K562 (cell line): ENCODE data around the gene AP1G1. TPM values are rescaled to one million over a fixed set of nuclear protein-coding genes. Genes with fewer than 3 reads are reported as not detected.

ENCODE experiments used
- BACH1 ChIP-seq: fragments of 200-800 bp; sonication (Bioruptor generic); IDR thresholded peaks from 2 replicates; pipeline ENCODE4 v1.6.1; 2016; ENCODE audit warnings: missing genetic modification characterization, missing compliant biosample characterization
- BCL6 ChIP-seq: fragments of 250-450 bp; sonication (Bioruptor Pico); IDR thresholded peaks from 2 replicates; pipeline ENCODE4 v1.4.0; 2020
- BRD4 ChIP-seq: fragments of 200-600 bp; sonication (generic); IDR thresholded peaks from 2 replicates; pipeline ENCODE4 v1.6.1; 2017; ENCODE audit warnings: inconsistent platforms
- BRF2 ChIP-seq: IDR thresholded peaks from 3 replicates; pipeline ENCODE4 v1.6.1; 2011; ENCODE audit warnings: borderline replicate concordance, mild to moderate bottlenecking; ENCODE audit not compliant: insufficient read length, insufficient read depth
- CBFB ChIP-seq: sonication (generic); formaldehyde crosslinking; IDR thresholded peaks from 2 replicates; pipeline ENCODE4 v1.4.0; 2020; ENCODE audit warnings: mild to moderate bottlenecking, missing genetic modification reagents
- CCNT2 ChIP-seq: IDR thresholded peaks from 2 replicates; pipeline ENCODE4 v1.6.1; 2011; ENCODE audit warnings: borderline replicate concordance, low read depth, mild to moderate bottlenecking, moderate library complexity, mixed read lengths, low read length; ENCODE audit not compliant: insufficient read length; ENCODE audit errors: extremely low read depth
- COPS2 ChIP-seq: fragments of 450-650 bp; conservative IDR thresholded peaks from 2 replicates; pipeline ENCODE4 v1.6.1; 2016; ENCODE audit warnings: mild to moderate bottlenecking, moderate library complexity
- CREB3L1 ChIP-seq: fragments of 450-650 bp; IDR thresholded peaks from 2 replicates; pipeline ENCODE4 v1.6.1; 2014; ENCODE audit warnings: low read depth, mild to moderate bottlenecking, moderate library complexity, borderline replicate concordance
- ELF4 ChIP-seq: fragments of 450-650 bp; formaldehyde crosslinking; IDR thresholded peaks from 2 replicates; pipeline ENCODE4 v1.4.0; 2022; ENCODE audit warnings: missing genetic modification characterization
- HES1 ChIP-seq: fragments of 450-650 bp; IDR thresholded peaks from 2 replicates; pipeline ENCODE4 v1.6.1; 2016; ENCODE audit warnings: low read depth, mild to moderate bottlenecking, moderate library complexity
- KAT8 ChIP-seq: fragments of 450-650 bp; IDR thresholded peaks from 2 replicates; pipeline ENCODE4 v1.6.1; 2016; ENCODE audit warnings: low read depth, mild to moderate bottlenecking
- MECOM ChIP-seq: fragments of 250-450 bp; sonication (Bioruptor Pico); IDR thresholded peaks from 2 replicates; pipeline ENCODE4 v1.8.0; 2022; ENCODE audit warnings: inconsistent platforms
- POLR2B ChIP-seq: fragments of 450-650 bp; IDR thresholded peaks from 2 replicates; pipeline ENCODE4 v1.6.1; 2018; ENCODE audit warnings: low read depth; ENCODE audit not compliant: partially characterized antibody
- PRMT5 ChIP-seq: sonication (generic); formaldehyde crosslinking; IDR thresholded peaks from 2 replicates; pipeline ENCODE4 v1.5.0; 2020; ENCODE audit warnings: missing genetic modification reagents
- SMC3 ChIP-seq: conservative IDR thresholded peaks from 2 replicates; pipeline ENCODE4 v1.6.1; 2011; ENCODE audit warnings: low read depth, low read length, improper control_type of control experiment; ENCODE audit not compliant: insufficient read depth
- SOX6 ChIP-seq: fragments of 450-650 bp; IDR thresholded peaks from 2 replicates; pipeline ENCODE4 v1.6.1; 2014; ENCODE audit warnings: mild to moderate bottlenecking
- SP1 ChIP-seq: sonication (generic); formaldehyde crosslinking; IDR thresholded peaks from 2 replicates; pipeline ENCODE4 v1.8.1; 2022; ENCODE audit warnings: mild to moderate bottlenecking, missing genetic modification reagents
- TCF3 ChIP-seq: sonication (generic); formaldehyde crosslinking; IDR thresholded peaks from 2 replicates; pipeline ENCODE4 v1.4.0; 2020; ENCODE audit warnings: mild to moderate bottlenecking, missing genetic modification reagents
- ZBTB34 ChIP-seq: fragments of 250-450 bp; sonication (Bioruptor Pico); IDR thresholded peaks from 2 replicates; pipeline ENCODE4 v1.8.0; 2021; ENCODE audit warnings: mild to moderate bottlenecking, moderate library complexity
- ZNF121 ChIP-seq: sonication (generic); formaldehyde crosslinking; conservative IDR thresholded peaks from 2 replicates; pipeline ENCODE4 v1.8.0; 2022; ENCODE audit warnings: missing genetic modification reagents
- ZNF274 ChIP-seq: IDR thresholded peaks from 2 replicates; pipeline ENCODE4 v1.6.1; 2011; ENCODE audit warnings: low read depth, mild to moderate bottlenecking, low read length, moderate library complexity, borderline replicate concordance
- ZNF561 ChIP-seq: fragments of 450-650 bp; formaldehyde crosslinking; conservative IDR thresholded peaks from 2 replicates; pipeline ENCODE4 v1.4.0; 2020; ENCODE audit warnings: mild to moderate bottlenecking, moderate library complexity
- ZNF740 ChIP-seq, 3 experiments: fragments of 200-800 bp in 1 of 3; sonication (Bioruptor generic) in 1 of 3; sonication (generic) in 1 of 3; formaldehyde crosslinking in 1 of 3; IDR thresholded peaks; 2 replicates each; pipeline versions ENCODE4 v1.6.1 to v1.8.0; 2016 to 2022; ENCODE audit warnings: mild to moderate bottlenecking in 2 of 3, missing compliant biosample characterization in 2 of 3, missing genetic modification characterization in 2 of 3, missing genetic modification reagents in 1 of 3
- polyA plus RNA-seq, 8 experiments: library from polyadenylated mRNA; depleted of rRNA in 4 of 8; stranded (reverse) in 5 of 8; unstranded in 3 of 8; fragments of >200 nt; fragmentation: Nextera tagmentation in 2 of 8; fragmentation: Illumina TruSeq in 1 of 8; extraction: Ambion mirVana in 2 of 8; extraction: Trizol in 1 of 8; gene quantifications; 2 replicates each; pipeline versions ENCODE4 v1.2.1 to v1.2.3, GENCODE V29; 2011 to 2014; ENCODE audit warnings: inconsistent platforms in 1 of 8, missing spikeins in 1 of 8
- total RNA-seq, 7 experiments: library from RNA; depleted of rRNA in 6 of 7; stranded (reverse); fragments of >200 nt in 6 of 7; fragmentation: Illumina TruSeq in 2 of 7; extraction: Trizol in 2 of 7; gene quantifications; 2 replicates each; pipeline versions ENCODE4 v1.2.1 to v1.2.3, GENCODE V29; 2011 to 2021; ENCODE audit warnings: low replicate concordance in 1 of 7

The AP1G1 gene
- total and polyA plus RNA-seq, 9 of the 15 experiments (the other 6 are each of a cell fraction or from before 2014, with no cell fraction given) = 7.0 to 59.2 (median 42.0) TPM

- TF ChIP-seq COPS2 (no peak), TCF3 (peak; percentile 30; the same call in 1 of the 2 replicates), PRMT5 (CRISPR knock-in tag) (no peak), BCL6 (CRISPR knock-in tag) (no peak), SP1 (CRISPR knock-in tag) (peak; percentile 91), BRD4 (peak; percentile 95), CREB3L1 (peak; percentile 97), BRF2 (no peak), MECOM (CRISPR knock-in tag) (no peak), ZNF561 (CRISPR knock-in tag) (no peak), ZNF740 (CRISPR knock-in tag; IDR thresholded peaks at IDR 0.05) (peak; percentile 85), ZNF740 (tag; IDR thresholded peaks at IDR 0.05) (peak in 1 of 2 experiments; percentile 97; a peak in 2 of 4 replicates), SMC3 (no peak), CBFB (peak; percentile 96), ZNF274 (no peak), CCNT2 (no peak), SOX6 (peak; percentile 56; the same call in 1 of the 2 replicates), HES1 (peak; percentile 72), KAT8 (peak; percentile 94), ELF4 (CRISPR knock-in tag) (no peak), POLR2B (peak; percentile 75), BACH1 (tag) (peak; percentile 86), ZBTB34 (CRISPR knock-in tag) (no peak), ZNF121 (CRISPR knock-in tag) (no peak)
Measured at GRCh38 chr16:71808593-71809459, at the start of gene AP1G1 (continued).
